NB4 (cell line): Measurements from ENCODE around the gene PSAP.
"Not testable (repeated sequence)": the region's sequence is repeated elsewhere in the genome, so short reads cannot be mapped to it uniquely, and the experiment has no call there.

ENCODE experiments used
- DNase-seq: peaks from one replicate; pipeline ENCODE4 v3.0.0; 2010; ENCODE audit warnings: low read depth
- H3K4me3 ChIP-seq: one replicate; pipeline ENCODE4 v1.5.1; 2011; ENCODE audit warnings: mild to moderate bottlenecking, low read depth, low read length, moderate library complexity
- CTCF ChIP-seq: IDR thresholded peaks from one replicate; pipeline ENCODE4 v1.5.1; 2012; ENCODE audit warnings: low read depth, low read length
- MAX ChIP-seq: IDR thresholded peaks from 2 replicates; pipeline ENCODE4 v1.6.1; 2011; ENCODE audit warnings: low read depth, low read length
- MYC ChIP-seq: IDR thresholded peaks from 2 replicates; pipeline ENCODE4 v1.6.1; 2011; ENCODE audit warnings: low read depth, low read length
- POLR2A ChIP-seq: IDR thresholded peaks from 2 replicates; pipeline ENCODE4 v1.6.1; 2011; ENCODE audit warnings: mild to moderate bottlenecking; ENCODE audit not compliant: insufficient read length; ENCODE audit errors: extremely low read depth

The PSAP gene

GRCh38 chr10:71881647-71882355 is 30.8 kb upstream of the PSAP start:
- no peak for TF ChIP-seq CTCF
- no peak for TF ChIP-seq MAX
- TF ChIP-seq POLR2A, result no peak
- no peak for TF ChIP-seq MYC
- DNase-seq, result no peak
- H3K4me3 ChIP-seq, result no peak overlapping the region

DNA sequence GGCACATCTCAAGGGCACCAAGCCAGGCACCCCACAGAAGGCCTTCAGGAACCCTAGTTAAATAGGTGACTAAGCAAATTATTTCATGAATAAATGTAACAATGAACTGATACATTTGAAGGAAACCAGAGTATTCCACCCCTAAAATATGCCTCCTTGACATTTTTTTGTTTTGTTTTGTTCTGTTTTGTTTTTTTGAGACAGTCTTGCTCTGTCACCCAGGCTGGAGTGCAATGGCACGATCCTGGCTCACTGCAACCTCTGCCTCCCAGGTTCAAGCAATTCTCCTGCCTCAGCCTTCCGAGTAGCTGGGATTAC is 30.2 kb upstream of the PSAP start:
- DNase-seq, H3K4me3 ChIP-seq: not testable (repeated sequence)

- DNase-seq, result no peak
- H3K4me3 ChIP-seq, result no peak overlapping the region
- TF ChIP-seq CTCF (no peak), MAX (0 out of 2 replicates have a peak, but pooled peaks have one; percentile 15), POLR2A (no peak), MYC (no peak)
Observed at GRCh38 chr10:71880425-71881306, 29.6 kb upstream of the PSAP start.

- no peak overlapping the region for H3K4me3 ChIP-seq
- peak; percentile 39; the same call in 1 of the 2 replicates for TF ChIP-seq MAX
- TF ChIP-seq MYC, result no peak
- no peak for TF ChIP-seq CTCF
- no peak for TF ChIP-seq POLR2A
- peak; percentile 91 for DNase-seq
Observed at GRCh38 chr10:71878327-71879034, 27.4 kb upstream of the PSAP start.

- no peak overlapping the region for H3K4me3 ChIP-seq
- TF ChIP-seq CTCF (no peak), MAX (no peak), MYC (no peak), POLR2A (no peak)
- DNase-seq, result no peak
Observed at GRCh38 chr10:71877821-71878220, 26.8 kb upstream of the PSAP start.

DNA sequence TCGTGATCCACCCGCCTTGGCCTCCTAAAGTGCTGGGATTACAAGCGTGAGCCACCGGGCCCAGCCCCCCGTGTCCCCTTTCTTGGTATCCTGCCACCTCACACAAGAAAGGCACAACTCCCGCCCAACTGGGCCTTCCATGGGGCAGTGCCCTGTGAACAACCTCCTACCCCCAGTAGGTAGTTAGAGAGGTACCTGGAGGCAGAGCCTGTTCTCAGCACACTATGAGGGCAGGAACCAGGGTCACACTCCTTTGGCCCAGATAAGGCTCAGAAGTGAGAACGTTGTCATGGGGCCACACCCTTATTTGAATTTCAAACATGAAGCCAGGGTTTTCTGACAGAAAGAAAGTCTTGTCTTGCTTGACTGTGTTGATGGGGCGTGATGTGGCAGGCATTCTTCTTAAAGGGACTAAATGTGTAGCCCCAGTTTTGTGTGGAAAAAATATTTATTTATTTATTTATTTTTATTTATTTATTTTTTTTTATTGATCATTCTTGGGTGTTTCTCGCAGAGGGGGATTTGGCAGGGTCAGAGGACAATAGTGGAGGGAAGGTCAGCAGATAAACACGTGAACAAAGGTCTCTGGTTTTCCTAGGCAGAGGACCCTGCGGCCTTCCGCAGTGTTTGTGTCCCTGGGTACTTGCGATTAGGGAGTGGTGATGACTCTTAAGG is 23.8 kb upstream of the PSAP start:
- not testable (repeated sequence) for DNase-seq, H3K4me3 ChIP-seq
